SK-N-SH treated with all-trans-retinoic acid at 6 μM for 48 hours (cell line): ENCODE measurements around the gene L2HGDH.

Experiments used
- ARNTL ChIP-seq: fragments of 450-650 bp; formaldehyde crosslinking; IDR thresholded peaks from 2 replicates; pipeline ENCODE4 v1.5.0; 2020; ENCODE audit warnings: low read depth, mild to moderate bottlenecking, moderate library complexity, borderline replicate concordance
- CSRNP3 ChIP-seq: fragments of 250-450 bp; sonication (Bioruptor Pico); IDR thresholded peaks from 2 replicates; pipeline ENCODE4 v1.5.1; 2021; ENCODE audit warnings: mild to moderate bottlenecking, moderate library complexity
- ESRRG ChIP-seq: fragments of 250-450 bp; sonication (Bioruptor Pico); IDR thresholded peaks from 2 replicates; pipeline ENCODE4 v1.6.1; 2021; ENCODE audit warnings: mild to moderate bottlenecking
- RARB ChIP-seq: fragments of 250-450 bp; sonication (Bioruptor Pico); IDR thresholded peaks from 2 replicates; pipeline ENCODE4 v1.8.0; 2021; ENCODE audit warnings: mild to moderate bottlenecking, moderate library complexity
- ZFP30 ChIP-seq: fragments of 450-650 bp; formaldehyde crosslinking; IDR thresholded peaks from 2 replicates; pipeline ENCODE4 v1.5.0; 2022; ENCODE audit warnings: mild to moderate bottlenecking, moderate library complexity
- ZNF8 ChIP-seq: fragments of 450-650 bp; formaldehyde crosslinking; IDR thresholded peaks from 2 replicates; pipeline ENCODE4 v1.5.0; 2020; ENCODE audit warnings: mild to moderate bottlenecking, moderate library complexity

- TF ChIP-seq ZFP30 (no peak), RARB (CRISPR knock-in tag) (no peak), ZNF8 (CRISPR knock-in tag) (no peak), ESRRG (no peak), ARNTL (CRISPR knock-in tag) (no peak), CSRNP3 (CRISPR knock-in tag) (no peak)
Measured at GRCh38 chr14:50338587-50338986, 26.6 kb upstream of the L2HGDH start.
